Esophagus squamous epithelium (tissue), 4 donors: ENCODE results near the gene COQ8B.
A peak's percentile ranks its signal among the peaks of the same experiment; 100 is the strongest.

Experiments
- CTCF ChIP-seq, 6 experiments: fragments of 450-650 bp in 4 of 6; fragments of 200-600 bp in 2 of 6; sonication (generic) in 2 of 6; IDR thresholded peaks; one replicate each; pipeline ENCODE4 v1.5.1; 2016 to 2019; ENCODE audit warnings: antibody characterized with exemption in 6 of 6, mild to moderate bottlenecking in 4 of 6, moderate library complexity in 4 of 6
- POLR2A ChIP-seq, 4 donors: fragments of 450-650 bp; IDR thresholded peaks; one replicate each; pipeline ENCODE4 v1.6.1; 2017; ENCODE audit warnings: antibody characterized with exemption in 4 of 4, mild to moderate bottlenecking in 4 of 4, moderate library complexity in 3 of 4

GRCh38 chr19:40739030-40739839 is 22.5 kb upstream of the COQ8B start:
- TF ChIP-seq CTCF (IDR thresholded peaks at IDR 0.05) (no peak), POLR2A (IDR thresholded peaks at IDR 0.05) (peak in 1 of 4 donors; percentile 12)
